NCI-H2227 (cell line): Measurements from ENCODE around the gene CAPN15.

Experiments
- DNase-seq: peaks from one replicate; lab custom pipeline; 2025; ENCODE audit not compliant: unreplicated experiment; lab: John Stamatoyannopoulos, UW

Gene CAPN15

DNA sequence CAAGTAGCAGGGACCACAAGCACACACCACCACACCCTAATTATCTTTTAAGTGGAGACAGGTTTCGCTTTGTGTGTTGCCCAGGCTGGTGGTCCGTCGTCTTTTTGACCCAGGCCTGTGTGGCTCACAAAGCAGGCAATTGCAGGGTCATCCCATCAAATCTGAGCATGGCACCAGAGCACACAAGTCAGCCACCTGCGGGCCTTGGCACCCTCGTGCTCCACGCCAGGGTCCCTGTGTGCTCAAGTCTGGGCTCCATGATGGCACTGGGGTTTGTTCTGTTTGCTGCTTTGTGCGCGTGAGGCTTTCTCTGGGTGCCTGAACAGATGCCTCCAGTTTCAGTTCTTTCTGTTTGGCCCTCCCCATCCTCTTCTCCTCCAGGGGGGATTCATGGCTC, 2.4 kb upstream of the CAPN15 start:
- DNase-seq: no peak

DNA sequence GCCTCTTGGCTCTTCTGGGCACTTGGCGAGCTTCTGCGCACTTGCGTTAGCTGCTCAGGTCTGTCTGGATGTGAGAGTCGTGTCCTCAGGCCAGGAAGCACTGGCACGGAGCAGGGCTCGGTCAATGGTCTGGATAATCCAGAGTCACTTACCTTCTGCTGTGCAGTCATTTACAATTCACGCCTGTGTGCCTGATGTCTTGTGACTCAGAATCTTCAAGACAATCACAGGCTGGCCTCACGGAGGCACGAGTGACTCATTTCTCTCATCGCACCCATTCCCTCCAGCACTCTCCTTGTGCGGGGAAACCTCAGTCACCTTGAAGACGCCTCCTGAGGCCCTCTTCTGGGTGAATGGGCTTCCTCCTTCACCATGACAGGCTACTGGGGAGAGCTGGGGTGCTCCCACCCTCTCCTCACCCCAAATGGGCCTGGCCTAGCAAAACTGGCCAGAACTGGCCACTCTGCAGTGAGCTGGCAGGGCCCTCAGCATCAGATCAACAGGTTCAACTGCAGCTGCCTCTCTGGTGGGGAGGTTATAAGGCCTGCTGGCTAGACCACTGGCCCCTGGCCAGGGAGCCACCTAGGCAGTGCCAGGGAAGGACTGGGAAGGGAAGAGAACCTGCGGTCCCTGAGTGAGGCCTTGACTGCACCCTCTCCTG, 1.9 kb upstream of the CAPN15 start:
- DNase-seq: no peak

DNA sequence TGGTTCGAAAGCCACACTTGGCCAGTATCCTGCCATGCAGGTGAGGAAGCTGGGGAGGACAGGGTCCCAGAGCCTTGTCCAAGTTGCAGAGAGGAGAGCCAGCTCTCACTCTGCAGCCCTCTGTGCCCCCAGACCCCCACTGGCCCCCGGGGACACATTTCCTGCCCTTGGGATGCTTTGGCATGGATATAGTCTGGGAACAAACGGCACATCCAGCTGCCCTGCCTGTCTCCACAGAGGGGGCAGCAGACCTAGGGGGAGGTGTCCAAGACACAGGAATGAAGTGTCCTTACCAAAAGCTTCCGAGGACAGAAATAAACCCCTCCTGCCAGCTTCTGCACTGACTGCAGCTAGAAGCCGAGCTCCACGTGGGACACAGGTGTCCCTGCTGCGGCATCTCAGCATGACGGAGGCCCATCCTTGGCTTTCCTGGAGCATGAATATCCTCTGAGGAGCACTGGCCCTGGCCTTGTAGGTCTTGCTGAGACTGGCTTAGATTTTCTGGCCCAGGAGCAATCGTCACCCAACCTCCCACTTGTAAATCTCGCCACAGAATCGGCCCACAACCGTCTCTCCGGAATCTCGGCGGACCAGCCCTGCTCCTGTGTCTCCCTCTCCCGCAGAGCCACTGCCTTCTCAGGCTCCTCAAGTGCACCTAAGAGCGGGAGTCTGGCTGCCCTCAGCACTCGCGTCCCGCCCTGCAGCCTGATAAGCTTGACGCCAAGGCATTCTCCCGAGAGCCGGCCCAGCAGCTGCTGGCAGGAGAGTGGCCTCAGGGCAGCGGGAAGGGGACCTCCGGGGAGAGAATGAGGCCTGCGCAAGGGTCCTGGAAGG, 1.1 kb upstream of the CAPN15 start:
- DNase-seq: peak; percentile 79

DNA sequence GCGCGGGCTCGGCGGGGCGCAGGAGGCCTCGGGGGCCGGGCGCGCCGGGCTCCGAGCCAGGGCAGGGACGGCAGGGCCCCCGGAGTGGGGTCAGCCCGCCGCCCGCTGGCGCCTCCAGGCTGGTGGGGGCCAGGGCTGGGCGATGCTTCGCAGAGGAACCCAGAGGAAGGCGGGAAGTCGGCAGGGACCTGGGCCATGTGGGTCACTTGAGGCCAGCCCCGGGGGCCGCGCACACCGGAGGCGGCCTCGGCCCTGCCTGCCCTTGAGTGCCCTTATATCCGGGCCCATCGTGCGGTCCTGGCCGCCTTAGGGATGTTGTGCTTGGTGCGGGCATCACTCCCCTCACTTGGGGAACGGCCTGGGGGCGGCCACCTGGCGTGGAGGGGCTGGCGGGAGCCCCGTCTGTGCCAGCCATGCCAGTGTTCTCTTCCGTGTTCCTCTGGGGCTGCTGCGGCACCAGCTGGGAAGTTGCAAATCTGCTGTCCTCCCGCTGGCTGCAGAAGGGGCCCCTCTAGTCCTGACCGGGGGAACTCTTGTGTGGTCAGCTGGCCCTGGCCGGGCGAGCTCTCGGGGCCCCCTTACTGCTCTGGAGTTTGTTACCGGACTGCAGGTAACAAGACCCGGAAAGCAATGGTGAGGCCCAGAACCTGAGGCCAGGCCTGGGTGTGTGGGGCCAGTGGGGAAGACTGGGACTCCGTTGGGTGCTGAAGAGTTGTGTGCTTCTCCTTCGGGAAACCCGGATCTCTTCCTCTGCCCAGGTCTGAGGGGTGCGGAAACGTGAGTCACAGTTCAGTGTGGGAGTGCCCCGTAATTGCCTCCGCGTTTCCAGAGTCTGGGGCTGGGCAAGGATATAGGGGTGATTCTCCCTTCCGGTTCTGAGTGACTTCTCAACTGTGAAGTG, 849 bp downstream of the CAPN15 start:
- DNase-seq: no peak

DNA sequence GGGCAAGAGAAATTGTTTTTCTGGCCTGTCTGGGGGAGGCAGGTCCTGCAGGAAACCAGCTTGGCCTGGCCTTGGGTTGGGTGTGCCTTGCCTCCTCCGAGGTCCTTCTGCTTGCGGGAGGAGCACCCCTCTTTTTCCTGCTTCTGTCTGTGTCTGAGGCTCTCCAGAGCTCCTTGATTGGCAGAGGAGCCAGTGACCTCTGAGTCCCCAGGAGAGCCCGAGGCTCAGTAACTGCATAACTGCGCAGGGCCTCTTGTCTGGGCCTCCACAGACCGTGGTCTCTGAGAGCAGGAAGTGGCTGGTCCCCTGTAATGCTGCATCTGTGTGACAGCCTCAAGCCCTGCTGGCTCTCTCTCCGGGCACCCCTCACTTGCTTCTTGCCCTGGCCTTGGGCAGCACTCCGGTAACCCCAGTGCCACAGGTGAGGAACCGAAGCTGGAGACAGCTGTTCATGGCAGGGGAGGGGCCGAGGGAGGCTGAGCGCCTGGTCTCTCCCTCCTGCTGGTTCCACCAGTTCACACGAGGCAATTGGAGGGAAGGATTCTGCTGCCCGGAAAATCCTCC, 1.6 kb downstream of the CAPN15 start:
- DNase-seq: peak; percentile 25

DNA sequence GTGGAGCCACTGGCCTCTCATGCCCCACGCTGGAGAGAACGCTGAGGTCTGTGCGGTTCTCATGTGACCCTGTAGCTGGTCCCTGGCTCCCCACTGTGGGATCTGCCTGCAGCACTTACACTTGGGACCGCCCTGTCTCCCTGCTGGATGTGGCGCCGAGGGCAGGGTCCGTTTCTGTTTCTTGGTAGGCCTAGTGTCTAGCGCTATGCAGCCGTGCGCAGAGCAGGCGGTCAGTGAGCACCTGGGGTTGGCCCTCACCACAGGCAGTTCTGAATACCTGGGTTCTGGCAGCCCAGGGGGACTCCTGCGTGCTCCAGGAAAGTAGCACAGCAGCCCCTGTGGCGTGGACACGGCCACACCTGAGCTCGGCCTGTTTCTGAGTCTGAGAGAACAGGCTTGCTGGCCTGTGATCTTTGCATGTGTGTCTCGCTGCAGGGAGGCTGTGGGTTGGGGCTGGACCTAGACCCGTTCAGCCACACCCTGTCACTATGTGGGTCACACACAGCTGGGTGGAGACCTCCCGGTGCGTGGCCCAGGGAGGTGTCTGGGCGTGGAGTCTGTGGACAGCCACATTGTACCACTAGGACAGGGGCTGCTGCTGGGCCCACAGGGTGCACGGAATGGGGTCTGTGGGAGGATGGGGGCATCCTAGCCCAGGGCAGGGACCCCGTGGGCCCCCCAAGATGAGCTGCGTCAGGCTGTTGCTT, 2.8 kb downstream of the CAPN15 start:
- peak; percentile 25 for DNase-seq

DNA sequence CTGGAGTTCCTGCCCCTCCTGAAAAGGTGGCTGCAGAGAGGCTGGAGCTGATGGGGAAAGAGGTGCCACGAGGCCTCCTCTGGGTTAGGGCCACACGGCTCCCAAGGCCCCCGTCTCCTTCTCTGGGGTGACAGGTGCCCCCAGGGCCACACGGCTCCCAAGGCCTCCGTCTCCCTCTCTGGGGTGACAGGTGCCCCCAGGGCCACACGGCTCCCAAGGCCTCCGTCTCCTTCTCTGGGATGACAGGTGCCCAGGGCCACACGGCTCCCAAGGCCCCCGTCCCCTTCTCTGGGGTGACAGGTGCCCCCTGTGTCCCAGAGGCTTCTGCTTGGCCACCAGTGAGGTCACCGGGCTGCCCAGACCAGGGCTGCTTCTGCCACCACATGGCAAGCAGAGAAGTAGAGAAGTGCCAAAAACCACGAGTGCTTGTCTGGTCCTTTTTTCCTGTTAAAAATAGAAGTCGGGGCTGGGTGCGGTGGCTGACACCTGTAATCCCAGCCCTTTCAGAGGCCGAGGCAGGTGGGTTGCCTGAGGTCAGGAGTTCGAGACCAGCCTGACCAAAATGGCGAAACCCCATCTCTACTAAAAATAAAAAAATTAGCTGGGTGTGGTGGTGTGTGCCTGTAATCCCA, 4.1 kb downstream of the CAPN15 start:
- DNase-seq: no peak

DNA sequence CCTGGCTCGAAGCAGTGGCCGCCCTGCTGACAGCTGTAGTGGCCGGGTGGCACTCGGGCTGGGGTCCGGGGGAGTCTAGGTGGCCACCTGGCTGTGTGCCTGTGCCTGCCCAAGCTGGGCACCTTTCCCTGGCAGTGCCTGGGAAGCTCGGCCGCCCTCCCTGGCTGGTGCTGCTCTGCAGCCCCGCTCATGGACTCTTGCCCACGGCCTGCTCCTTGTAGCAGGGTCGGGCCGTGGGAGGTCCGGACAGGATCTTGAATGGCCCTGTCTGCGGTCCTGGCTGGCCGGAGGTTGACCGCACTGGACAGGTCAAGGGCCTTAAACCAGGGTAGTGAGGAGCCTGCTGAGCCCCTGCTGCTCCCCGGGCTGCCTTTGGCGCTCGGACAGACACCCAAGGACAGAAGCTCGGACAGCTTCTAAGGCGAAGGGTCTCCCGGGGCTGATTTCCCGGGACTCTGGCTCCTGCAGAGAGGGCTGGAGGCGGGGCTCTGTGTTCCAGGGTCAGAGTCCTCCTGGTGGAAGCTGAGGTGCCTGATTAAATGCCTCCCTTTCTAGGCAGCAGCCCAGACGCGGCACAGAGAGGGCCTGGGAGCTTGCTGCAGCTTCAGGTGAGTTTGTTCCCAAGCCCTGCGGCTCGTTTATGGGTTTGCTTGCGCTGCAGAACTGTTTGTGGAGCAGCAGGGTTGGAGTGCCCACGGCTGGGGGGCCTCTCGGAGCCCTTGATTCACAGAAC, 6.0 kb downstream of the CAPN15 start:
- DNase-seq: peak; percentile 30

DNA sequence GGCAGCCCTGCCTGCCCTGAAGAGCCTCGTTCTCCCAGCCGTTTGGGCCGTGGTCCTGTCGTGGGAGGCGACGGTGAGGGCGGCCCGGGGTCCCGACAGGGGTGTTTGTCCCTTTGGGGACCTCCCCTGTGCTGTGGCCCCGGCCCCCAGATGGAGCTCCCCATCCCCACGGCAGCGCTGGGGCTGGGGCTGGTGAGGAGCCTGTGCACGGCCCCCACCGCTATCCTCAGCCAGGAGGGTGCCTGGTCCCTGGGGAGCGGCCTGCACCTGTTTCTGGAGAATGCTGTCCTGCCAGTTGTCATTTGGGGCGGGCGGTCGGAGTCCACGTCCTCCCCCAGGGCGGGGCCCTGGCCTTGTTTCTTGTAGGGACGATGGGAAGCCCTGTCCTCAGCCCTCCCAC, 6.6 kb downstream of the CAPN15 start:
- no peak for DNase-seq

DNA sequence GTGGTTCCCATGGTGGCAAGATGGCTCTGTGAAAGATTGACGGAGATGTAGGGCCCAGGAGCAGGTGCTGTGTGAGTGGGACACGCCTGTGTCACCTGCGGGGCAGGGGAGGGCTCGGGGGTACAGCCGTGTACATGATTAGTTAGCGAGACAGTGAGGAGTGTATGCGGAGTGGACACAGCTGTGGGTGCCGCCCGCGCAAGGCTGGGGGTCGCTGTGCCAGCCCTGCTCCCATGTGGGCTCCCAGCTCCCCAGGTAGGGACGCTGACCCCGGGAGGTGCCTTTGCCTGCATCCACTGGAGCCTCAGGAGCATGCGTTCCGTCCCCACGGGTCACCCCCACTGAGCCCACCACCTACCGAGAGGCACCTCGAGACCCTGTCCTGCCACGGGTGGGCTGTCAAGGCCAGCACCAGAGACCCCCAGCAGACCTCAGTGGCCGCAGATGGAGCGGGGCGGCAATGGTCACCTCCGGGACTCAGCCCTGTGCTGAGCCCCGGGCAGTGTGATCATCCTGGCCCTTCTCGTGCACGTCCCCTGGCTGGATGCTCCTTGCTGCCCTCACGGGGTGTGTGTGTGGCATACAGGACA, 7.4 kb downstream of the CAPN15 start:
- DNase-seq: no peak

DNA sequence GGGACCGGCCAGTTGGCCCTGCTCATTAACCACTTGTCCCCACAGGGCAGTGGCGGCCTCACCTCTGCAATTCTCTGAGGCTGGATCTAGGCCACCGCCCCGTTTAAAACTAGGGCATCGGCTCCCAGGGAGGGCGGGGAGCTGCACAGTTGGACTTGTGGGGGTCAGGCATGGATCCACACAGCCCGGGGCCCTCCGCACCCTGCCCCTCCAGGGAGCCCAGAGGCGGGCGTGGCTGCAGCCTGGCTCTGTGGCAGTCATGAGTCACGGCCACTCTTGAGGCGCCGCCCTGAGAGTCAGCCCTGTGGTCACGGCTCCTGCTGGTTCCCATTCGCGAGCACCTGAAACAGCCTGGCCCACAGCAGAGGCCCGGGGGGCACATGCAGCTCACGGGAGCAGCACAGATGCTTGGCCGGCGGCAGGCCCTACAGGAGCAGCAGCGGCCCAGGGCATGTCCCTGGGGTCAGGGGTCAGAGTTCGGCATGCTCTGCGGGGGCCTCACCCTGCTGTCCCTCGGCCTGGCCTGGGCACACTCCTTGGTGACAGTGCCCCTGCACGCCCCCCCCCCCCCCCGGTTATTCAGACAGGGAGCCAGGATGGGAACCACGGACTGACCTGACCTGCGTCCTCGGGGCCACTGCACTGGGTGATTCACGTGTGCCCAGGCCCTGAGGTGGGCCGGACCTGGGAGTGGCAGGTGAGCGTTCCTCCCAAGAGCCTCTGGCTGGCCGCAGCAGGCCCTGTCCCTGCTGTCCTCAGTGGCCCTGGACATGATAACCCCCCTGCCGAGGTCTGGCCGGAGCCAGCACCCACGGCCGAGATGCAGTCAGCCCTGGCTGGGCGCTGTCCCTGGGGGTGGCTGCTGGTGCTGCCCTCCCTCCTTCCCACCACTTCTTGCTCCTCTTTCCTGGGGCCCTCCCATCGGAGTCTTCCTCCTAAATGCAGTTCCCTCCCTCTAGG, 8.2 kb downstream of the CAPN15 start:
- no peak for DNase-seq

- no peak for DNase-seq
These were observed 9.2 kb downstream of the CAPN15 start for GRCh38 chr16:536746-537145.

DNA sequence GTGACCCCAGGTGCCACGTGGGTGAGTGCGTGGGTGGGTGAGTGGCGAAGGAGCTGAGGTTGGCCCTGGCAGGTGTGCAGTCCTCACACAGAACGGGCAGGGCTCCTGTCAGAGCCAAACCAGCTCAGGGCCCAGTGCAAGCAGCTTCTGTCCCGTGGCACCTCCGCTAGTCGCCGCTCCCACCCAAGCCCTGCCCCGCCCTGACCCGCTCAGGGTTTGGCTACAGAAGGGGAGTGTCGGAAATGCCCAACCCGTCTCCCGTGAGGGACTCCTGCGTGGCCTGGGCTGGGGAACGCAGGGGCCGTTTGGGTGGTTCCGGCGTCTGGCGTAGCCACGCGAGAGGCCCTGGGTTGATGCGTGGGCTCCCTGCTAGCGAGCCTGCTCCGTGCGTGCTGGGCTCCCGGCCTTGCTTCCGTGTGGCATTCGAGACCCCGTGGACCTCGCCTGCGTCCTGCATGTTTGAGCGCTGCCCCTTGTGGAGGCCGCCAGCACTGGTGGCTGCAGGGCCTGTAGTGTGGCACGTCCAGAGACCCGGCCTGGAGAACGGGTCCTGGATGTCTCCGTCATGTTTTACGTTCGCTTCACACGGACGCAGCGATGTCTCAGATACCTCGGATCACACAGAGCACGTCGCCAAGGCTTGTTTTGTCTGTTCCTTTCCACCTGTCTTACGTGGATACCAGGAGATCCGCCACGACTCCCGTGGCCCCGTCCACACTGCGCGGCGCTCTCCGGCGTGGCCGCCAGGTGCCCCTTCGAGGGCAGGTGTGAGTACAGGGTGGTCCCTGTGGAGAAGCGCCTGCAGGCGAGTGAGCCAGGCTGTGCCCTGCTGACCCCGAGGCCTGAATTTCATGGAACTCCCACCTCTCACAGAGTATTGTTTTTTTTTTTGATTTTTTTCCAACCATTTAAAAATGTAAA, 10.2 kb downstream of the CAPN15 start:
- DNase-seq: no peak

DNA sequence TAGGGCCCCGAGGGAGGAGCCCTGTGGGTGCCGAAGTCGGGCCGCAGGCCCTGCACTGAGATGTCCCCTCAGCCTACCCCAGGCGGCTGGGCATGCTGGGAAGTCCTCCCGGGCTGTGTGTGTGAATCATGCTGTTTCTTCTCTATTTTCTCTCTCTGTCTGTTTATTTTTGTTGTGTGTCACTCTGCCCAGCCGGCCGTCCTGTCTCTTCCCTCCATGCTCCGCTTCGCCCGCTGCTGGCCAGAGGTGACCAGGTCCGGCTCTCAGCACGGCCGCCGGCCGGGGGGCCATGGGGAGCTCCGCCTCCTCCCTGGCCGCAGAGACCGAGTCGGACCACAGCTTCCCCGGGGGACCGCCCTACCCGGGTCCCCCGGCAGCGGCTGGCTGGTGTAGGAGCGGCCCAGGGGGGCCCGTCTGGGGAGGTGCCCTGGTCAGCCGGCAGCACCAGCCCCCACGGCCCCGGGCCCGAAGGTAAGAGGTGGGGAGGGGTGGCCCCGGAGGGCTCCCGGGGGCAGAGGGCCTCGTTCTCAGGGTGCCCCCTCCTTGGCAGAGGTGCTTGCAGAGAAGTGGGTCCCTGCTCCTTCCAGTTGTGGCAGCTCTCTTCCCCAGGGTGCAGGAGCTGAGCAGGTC, 12.5 kb downstream of the CAPN15 start:
- DNase-seq: no peak

- no peak for DNase-seq
These were observed 13.3 kb downstream of the CAPN15 start for GRCh38 chr16:540645-541340.
